ENCODE data around the gene RGS1.

RGS1 gene

GRCh38 chr1:192555399-192555798 is 20.2 kb upstream of the RGS1 start:
- TF ChIP-seq ZFX (IDR thresholded peaks at IDR 0.05) (no peak), CTCF (conservative IDR thresholded peaks at IDR 0.05) (no peak)
- H3K27ac ChIP-seq, result no peak overlapping the region

GRCh38 chr1:192557841-192558595 is 17.6 kb upstream of the RGS1 start:
- TF ChIP-seq CTCF (conservative IDR thresholded peaks at IDR 0.05) (no peak), ZFX (IDR thresholded peaks at IDR 0.05) (no peak)
- H3K27ac ChIP-seq, result no peak overlapping the region

- no peak overlapping the region for H3K27ac ChIP-seq
- TF ChIP-seq CTCF (conservative IDR thresholded peaks at IDR 0.05) (no peak), ZFX (IDR thresholded peaks at IDR 0.05) (no peak)
Measured at GRCh38 chr1:192559115-192560006, 16.2 kb upstream of the RGS1 start.

- no peak overlapping the region for H3K27ac ChIP-seq
- TF ChIP-seq CTCF (conservative IDR thresholded peaks at IDR 0.05), result no peak
- no peak for TF ChIP-seq ZFX (IDR thresholded peaks at IDR 0.05)
Measured at GRCh38 chr1:192561301-192561700, 14.3 kb upstream of the RGS1 start.

- H3K27ac ChIP-seq, result no peak overlapping the region; the same call in 1 of the 2 replicates
- TF ChIP-seq ZFX (IDR thresholded peaks at IDR 0.05) (no peak), CTCF (conservative IDR thresholded peaks at IDR 0.05) (no peak)
Measured at GRCh38 chr1:192563129-192563528, 12.4 kb upstream of the RGS1 start.

- H3K27ac ChIP-seq, result no peak overlapping the region
- no peak for TF ChIP-seq CTCF (conservative IDR thresholded peaks at IDR 0.05)
- no peak for TF ChIP-seq ZFX (IDR thresholded peaks at IDR 0.05)
Measured at GRCh38 chr1:192564099-192564498, 11.5 kb upstream of the RGS1 start.

- TF ChIP-seq CTCF (conservative IDR thresholded peaks at IDR 0.05), result no peak
- TF ChIP-seq ZFX (IDR thresholded peaks at IDR 0.05), result no peak
- no peak overlapping the region for H3K27ac ChIP-seq
Measured at GRCh38 chr1:192565946-192566345, 9.6 kb upstream of the RGS1 start.

All from C4-2B (cell line).